Stimulated activated CD8-positive, alpha-beta memory T cell treated with anti-CD3 and anti-CD28 coated beads, Interleukin-7, amount 100 ng/mL, for 24 hours (primary cell): ENCODE measurements around the gene TESK2.
"Not testable (repeated sequence)": the region's sequence is repeated elsewhere in the genome, so short reads cannot be mapped to it uniquely, and the experiment has no call there.

Experiments
- DNase-seq: peaks from one replicate; pipeline ENCODE4 v3.0.0-alpha.2; 2020; ENCODE audit warnings: low read depth

Gene TESK2

GRCh38 chr1:45411510-45411899, 79.5 kb downstream of the TESK2 start:
- DNase-seq = no peak

- DNase-seq = no peak
Observed at GRCh38 chr1:45410850-45411509, 80.0 kb downstream of the TESK2 start.

- DNase-seq = no peak
Observed at GRCh38 chr1:45409276-45409675, 81.7 kb downstream of the TESK2 start.

- DNase-seq = no peak
Observed at GRCh38 chr1:45407629-45408287, 83.2 kb downstream of the TESK2 start.

GRCh38 chr1:45405636-45406035, 85.3 kb downstream of the TESK2 start:
- no peak for DNase-seq

GRCh38 chr1:45403718-45404117, 87.2 kb downstream of the TESK2 start:
- DNase-seq = no peak

GRCh38 chr1:45403298-45403697, 87.7 kb downstream of the TESK2 start:
- no peak for DNase-seq

GRCh38 chr1:45401524-45401923, 89.4 kb downstream of the TESK2 start:
- no peak for DNase-seq

GRCh38 chr1:45400049-45400448, 90.9 kb downstream of the TESK2 start:
- no peak for DNase-seq

- no peak for DNase-seq
Observed at GRCh38 chr1:45397285-45397684, 93.7 kb downstream of the TESK2 start.

GRCh38 chr1:45395582-45395981, 95.4 kb downstream of the TESK2 start:
- DNase-seq = no peak

- no peak for DNase-seq
Observed at GRCh38 chr1:45395051-45395450, 95.9 kb downstream of the TESK2 start.

GRCh38 chr1:45394342-45394741, 96.6 kb downstream of the TESK2 start:
- no peak for DNase-seq

GRCh38 chr1:45393718-45394302, 97.2 kb downstream of the TESK2 start:
- DNase-seq = no peak

- no peak for DNase-seq
Observed at GRCh38 chr1:45386219-45386618, 104.7 kb downstream of the TESK2 start.

- DNase-seq = no peak
Observed at GRCh38 chr1:45385302-45385701, 105.7 kb downstream of the TESK2 start.

GRCh38 chr1:45384213-45384612, 106.8 kb downstream of the TESK2 start:
- not testable (repeated sequence) for DNase-seq

- no peak for DNase-seq
Observed at GRCh38 chr1:45383191-45383590, 107.8 kb downstream of the TESK2 start.

GRCh38 chr1:45381243-45381642, 109.7 kb downstream of the TESK2 start:
- DNase-seq = no peak

GRCh38 chr1:45380730-45381129, 110.2 kb downstream of the TESK2 start:
- no peak for DNase-seq

- no peak for DNase-seq
Observed at GRCh38 chr1:45380125-45380524, 110.8 kb downstream of the TESK2 start.

GRCh38 chr1:45379524-45379923, 111.4 kb downstream of the TESK2 start:
- DNase-seq = no peak

GRCh38 chr1:45378184-45378583, 112.8 kb downstream of the TESK2 start:
- DNase-seq = no peak
